ENCODE measurements around the gene SFTPD.

Gene SFTPD

DNA sequence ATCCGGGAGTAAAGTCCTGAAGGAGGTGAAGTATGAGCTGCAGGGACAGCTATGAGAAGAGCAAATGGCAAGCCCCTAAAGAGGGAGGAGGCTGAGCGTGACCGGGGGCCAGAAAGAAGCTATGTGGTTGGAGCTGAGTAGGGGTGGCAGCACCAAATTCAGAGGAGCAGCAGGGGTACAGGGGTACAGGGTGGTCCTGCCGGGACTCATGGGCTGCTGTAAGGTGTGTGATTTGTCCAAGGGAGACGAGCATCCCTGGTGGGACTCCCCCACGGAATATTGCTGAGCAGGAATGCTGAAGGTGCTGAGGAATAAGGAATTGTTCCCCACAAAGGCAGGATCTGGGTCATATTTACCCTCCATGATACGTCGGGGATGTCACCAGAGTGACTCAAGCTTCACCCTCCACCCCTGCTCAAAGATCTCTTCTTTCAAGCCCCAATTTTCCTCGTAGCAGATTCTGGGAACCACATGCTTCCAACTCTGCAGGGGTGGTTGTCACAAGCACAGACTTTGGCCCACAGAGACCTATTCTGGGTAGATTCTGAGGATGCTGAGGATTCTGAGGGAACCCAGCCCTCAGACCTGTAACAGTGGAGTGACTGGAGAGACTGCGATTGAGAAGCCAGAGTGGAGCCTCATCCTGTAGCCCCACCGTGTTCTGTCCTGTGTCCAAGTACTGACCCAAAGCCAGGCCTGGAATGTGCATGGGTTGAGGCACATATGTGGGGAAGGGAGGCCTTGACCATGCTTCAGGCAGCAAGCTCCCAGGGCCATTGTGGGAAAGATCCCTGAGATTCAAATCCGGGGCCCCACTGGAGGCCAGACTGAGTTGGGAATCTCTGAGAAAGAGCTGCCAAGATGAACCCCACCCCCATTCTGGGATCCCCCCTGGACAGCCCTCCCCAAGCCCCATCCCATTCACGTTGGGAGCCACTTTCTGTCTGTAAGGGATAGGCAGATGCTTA is 4.2 kb downstream of the SFTPD start:
- no peak for DNase-seq (ENCODE audit: low read depth)

DNA sequence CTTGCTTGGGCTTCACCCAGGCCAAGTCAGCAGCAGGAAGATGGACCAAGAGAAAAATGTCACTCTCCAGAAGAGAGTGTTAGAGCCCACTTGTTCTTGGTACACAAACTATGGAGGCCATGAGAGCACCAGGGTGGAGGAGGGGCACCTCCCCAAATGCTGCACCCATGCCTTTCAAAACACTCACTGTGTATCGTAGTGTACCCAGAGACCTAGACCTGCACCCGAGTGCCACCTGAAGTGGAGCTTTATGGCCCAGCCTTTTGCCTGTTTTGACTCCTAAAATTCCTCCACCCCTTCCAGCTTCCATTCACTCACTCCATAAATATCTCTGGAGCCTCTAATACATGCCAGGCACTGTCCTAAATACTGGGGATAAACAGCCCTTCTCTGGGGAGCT is 5.0 kb downstream of the SFTPD start:
- DNase-seq (ENCODE audit: low read depth) = no peak

DNA sequence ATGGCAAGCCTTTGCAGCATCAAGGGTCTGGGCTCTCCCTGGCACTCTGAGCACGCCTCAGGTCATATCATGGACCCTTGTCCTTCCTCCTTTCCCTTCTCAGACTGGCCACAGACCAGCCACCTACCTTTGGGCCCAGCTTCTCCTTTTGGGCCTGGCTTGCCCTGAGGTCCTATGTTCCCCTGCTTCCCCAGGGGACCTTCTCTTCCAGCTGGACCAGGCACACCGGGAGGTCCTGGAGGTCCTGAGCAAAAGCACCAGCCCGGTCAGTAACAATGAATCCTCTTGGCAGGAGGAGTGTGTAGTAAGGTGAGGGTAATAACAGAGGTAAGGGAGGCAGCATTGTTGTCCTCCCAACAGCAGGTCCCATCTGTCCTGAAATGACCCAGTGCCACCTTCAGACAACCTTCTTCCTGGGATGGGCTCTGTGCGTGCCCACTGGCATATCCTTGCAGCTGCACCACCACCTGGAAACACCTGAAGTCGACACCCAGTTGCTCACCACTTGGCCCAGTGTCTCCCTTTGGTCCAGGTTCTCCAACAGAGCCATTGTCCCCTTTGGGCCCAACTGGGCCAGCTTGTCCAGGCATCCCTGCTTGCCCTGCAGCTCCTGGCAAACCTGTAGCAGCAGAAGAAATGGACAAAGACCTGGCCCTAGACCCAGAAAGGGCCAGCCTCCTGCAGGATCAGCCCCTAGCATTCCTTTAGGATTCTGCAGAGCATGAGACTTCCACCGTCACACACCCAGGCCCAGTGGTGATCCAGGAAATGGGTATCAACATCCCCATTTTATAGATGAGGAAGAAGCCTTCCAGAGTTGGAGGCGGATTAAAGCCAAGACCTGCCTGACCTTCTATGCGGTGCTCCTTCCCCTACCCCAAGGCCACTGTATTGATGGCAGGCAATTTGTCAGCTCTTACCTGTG is 6.4 kb downstream of the SFTPD start:
- DNase-seq (ENCODE audit: low read depth) = no peak

DNA sequence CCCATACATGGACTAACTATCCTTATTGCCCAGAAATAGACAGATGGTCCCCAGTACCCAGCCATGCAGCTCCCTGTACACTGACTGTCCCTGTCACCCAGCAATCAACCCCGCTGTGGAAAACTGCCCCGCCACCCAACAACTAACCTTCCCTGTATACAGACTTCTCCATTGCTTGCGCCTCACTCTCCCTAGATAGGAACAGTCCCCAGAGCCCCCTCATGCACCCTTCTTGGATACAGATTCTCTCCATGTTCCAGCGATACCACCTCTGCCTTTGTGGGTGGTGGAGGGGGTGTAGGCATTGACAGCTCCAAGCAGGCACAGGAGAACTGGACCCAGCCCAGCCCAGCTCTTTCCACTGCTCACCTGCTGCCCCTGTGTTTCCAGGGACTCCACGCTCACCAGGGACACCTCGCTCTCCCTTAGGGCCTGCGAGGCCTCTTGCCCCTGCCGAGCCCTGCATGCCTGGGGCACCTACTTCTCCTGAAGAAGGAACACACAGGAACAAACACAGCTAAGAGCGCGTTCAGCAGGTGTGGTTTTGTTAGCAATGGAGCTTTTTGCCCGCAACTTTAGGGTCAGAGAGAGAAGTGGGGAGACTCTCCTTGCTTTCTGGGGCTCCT is 7.2 kb downstream of the SFTPD start:
- no peak for DNase-seq (ENCODE audit: low read depth)

DNA sequence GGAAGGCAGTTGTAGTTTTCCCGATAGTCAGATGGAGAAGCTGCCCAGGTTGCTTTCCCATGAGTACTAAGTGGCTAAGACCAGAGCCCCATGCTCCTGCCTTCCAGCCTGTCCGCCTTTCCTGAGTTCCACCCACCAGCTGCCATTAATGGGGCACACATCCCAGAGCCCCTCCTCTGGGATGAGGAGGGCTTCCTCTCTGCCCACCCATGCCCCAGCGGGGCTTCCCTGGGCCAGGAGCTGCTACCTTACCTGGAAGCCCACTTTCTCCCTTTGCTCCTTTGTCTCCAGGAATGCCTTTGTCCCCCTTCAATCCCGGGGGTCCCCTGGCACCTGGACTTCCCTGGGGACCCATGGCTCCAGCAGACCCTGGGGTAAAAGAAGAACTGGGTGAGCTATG is 7.8 kb downstream of the SFTPD start:
- DNase-seq (ENCODE audit: low read depth) = no peak

DNA sequence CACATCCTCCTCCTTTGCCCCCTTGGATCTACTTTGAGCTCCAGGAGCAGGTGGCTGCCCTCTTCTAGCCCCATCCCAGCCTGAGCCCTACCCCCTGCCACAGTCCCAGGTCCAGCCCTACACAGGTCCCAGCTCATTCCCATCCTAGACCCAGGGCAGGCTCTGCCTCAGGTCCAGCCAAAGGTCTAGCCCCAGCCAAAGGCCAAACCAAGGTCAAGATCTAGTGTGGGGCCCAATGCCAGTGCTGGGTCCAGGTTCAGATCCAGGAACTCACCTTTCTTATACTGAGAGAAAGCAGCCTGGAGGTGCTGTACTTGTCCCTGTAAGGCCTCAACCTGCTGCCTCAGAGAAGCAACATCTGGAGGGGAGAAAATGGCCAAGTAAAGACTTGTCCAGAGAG is 8.5 kb downstream of the SFTPD start:
- no peak for DNase-seq (ENCODE audit: low read depth)

DNA sequence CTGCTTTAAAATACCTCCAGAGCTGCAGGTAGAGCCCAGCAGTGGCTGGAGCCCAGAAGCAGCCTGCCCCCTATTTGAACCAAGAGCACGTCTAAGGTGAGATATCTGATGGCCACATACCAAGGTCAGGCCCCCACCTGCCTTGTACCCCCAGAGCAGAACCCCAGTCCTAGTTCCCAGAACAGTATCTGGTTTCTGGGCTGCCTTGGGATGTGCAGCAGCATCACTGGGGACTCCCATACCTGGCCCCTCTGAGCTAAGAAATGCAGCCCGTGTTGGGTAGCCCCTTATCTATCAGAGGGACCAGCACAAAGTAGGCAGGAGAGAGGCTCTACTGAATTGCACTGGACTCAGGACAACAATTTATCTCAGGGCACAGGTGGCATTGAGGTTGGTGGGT is 8.9 kb downstream of the SFTPD start:
- DNase-seq (ENCODE audit: low read depth) = no peak

DNA sequence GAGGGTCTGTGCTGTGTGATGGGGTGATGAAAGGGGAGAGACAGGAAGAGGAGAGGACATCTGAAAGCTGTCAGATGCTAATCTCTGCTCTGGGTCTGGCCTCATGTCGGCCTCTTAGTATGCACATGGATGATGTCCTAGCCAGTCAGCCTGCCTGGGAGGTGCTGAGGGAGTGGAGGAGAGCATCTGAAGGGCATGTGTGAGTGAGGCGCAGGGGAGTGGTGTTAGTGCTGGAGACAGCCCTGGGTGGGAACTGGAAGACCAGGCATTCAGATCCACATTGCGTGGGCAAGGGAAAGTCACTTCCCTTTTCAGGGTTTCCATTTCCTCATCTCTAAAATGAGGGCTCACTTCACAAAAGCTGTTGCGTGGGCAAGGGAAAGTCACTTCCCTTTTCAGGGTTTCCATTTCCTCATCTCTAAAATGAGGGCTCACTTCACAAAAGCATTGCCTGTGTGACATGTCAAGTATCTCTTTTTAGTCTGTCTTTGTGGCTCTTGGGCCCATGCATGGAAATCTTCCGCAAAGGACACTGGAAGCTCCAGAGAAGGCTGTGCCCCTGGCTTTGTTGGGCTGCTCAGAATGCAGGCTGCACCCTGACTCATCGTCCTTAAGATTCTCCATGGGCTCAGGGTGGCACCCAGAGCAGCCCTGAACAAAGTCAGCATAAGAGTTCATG is 10.0 kb downstream of the SFTPD start:
- peak; percentile 33 for DNase-seq (ENCODE audit: low read depth)

DNA sequence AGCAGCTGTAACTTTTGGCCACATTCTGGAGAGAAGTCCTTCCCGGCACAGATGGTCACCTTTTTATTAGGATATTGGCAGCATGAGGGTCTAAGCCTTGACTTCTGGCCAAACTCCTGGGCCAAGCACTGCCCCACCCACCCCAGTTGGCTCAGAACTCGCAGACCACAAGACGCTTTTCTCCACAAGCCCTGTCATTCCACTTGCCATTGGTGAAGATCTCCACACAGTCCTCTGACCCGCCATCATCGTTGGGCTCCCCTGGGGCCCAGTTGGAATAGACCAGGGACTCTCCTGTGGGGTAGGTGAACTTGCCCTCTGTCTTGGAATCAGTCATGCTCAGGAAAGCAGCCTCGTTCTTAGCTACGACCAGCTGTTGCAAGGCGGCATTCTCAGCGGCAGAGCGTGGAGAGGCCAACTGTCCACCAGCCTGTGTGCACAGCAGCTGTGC is 11.2 kb downstream of the SFTPD start:
- no peak for DNase-seq (ENCODE audit: low read depth)

DNA sequence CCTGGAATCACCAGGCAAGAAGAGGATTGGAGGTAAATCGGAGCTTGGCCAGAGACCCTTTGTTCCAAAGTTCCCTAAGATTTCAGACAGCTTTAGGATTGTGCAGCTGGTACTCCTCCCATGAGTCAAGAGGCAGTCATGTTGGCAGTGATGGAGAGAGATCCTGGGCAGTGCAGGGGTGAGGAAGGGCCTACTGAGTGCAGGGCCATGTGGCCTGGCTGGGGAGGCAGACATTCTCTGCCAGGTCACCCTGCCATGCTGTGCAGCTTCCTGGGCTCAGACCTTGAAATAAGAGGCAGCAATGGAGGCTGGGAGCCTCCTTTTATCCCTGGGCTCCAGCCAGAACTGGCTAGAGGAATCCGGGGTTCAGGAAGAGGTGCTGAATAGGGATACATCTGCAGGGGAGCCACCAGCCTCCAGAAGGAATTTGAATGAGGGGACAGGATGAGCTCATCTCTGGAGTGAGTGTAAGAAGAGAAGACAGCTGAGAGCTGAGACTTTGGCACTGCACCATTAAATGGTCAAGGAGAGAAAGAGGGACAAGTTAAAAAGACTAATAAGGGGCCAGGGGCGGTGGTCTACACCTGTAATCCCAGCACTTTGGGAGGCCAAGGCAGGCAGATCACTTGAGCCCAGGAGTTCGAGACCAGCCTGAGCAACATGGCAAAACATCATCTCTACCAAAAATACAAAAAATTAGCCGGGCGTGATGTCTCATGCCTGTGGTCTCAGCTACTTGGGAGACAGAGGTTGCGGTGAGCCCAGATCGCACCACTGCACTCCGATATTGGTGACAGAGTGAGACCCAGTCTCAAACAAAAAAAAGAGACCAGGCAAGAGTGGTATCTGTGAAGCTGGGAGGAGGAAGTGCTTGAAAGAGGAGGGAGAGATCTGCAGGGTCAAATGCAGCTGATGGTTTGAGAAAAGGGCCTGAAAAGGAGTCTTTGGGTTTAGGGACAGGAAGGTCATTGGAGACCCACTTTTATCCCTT is 12.0 kb downstream of the SFTPD start:
- DNase-seq (ENCODE audit: low read depth) = no peak

DNA sequence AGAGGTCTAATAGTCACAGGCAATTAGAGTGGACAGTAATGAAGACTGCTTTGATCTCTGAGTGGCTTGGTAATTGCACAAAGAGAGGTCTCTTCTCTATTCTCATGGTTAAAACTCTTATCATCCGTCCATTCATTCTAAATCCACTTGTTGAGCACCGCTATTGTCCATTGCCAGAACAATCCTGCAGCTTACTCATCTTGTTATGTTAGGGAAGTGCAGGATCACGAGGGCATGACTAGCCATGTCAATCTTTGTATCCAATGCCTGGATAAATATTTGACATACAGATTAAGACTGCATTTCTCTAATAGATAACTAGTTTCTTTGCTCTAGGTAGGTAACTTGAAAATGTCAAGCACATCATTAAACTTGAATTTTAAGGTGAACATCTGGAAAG is 14.9 kb downstream of the SFTPD start:
- no peak for DNase-seq (ENCODE audit: low read depth)

DNA sequence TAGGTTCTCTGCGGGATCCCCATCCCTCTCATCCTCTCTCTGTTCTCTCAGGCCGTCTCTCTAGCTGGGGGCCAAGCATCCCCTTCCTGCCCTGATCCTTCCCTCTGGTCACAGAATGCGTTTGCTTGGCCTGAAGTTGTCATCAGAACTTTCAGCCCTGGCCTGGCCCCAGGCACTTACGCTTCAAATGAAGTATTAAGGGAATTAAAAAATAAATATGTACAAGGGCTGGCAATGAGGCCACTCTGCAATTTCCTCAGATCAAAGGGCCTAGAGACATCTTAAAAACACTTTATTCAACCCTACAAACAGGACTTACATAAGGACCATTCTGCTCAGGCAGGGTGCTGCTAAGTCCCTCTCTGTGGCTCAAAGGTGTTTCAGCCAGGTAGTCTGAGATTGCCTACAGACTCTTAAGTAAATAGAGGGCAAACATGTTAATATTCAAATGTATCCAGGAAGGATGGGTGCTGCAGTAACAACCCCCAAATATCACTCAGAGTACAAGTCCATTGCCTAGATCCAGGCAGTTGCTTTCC is 16.0 kb downstream of the SFTPD start:
- DNase-seq (ENCODE audit: low read depth) = no peak

DNA sequence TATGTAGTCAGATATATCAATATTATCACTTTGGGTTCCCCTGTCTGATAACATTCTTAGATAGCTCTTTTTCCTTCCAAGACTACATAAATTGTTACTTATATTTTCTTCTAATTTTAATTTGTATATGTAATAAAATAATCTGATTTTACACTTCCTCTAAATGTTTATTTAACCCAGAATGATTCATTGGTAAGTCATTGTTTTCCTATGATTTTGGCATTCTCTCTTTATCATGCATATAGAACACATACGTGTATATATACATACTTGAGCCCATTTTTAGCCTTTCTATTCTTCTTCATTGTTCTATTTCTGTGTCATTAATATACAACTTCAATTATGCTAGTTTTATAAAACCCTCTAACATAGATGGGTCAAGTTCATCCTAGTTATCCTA is 16.6 kb downstream of the SFTPD start:
- DNase-seq (ENCODE audit: low read depth) = no peak

DNA sequence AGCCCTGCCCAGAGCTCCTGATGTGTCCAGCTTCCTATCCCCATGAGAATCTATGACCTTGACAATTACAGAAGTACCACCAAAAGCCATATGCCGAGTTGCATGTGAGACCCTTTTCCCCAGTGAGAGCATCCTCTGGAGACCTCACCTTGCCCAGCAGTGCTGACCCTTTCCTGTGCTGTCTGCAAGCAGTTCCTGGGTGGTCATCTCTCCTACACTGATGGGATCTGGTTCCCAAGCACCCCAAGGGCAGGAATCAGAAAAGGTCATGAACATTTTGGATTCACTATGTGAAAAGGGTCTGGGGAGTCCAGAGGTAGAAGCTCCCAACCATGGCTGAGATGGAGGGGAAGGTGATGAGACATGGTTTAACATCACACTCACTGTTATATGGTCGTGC is 18.2 kb downstream of the SFTPD start:
- DNase-seq (ENCODE audit: low read depth) = no peak

DNA sequence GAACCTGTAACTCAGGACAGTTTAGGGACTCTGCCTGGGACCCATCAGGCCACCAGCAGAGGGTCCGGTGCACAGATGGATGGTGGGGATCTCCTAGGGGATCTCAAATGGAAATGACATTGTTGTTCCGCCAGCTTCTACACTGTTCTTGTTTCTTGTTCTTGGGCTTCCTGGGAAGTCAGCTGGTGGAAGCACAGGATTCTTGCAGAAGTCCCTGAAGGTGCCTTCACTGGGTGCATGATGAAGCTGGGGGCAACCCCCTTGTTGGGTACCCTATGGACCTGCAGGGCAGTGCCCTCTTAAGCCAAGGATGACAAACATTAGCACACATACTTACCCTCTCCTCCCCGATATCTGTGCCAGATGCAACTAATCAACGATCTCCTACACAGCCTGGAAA is 18.6 kb downstream of the SFTPD start:
- no peak for DNase-seq (ENCODE audit: low read depth)

DNA sequence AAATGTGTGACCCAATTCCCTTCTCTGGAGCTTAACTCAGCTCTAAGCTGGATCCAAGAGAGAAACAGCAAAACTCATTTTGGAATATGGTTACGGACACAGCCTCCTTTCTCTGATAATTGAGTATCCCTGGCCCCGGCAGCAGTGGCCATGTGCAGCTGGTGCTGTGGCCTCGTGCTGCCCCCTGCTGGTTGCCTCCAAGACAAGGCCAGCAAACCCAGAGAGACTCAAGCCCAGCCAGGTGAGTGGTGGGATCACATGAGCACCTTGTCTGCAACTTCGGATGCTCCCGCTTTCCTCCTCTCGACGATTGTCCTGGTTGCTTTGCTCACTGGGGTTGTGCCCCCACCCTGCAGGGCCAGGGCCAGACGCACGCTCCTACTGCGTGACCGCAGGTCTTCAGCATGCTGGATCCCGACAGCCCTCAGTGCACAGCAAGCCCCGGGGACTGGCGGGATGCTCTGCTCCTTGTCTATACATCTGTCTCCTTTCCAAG is 19.4 kb downstream of the SFTPD start:
- peak; percentile 27 for DNase-seq (ENCODE audit: low read depth)

DNA sequence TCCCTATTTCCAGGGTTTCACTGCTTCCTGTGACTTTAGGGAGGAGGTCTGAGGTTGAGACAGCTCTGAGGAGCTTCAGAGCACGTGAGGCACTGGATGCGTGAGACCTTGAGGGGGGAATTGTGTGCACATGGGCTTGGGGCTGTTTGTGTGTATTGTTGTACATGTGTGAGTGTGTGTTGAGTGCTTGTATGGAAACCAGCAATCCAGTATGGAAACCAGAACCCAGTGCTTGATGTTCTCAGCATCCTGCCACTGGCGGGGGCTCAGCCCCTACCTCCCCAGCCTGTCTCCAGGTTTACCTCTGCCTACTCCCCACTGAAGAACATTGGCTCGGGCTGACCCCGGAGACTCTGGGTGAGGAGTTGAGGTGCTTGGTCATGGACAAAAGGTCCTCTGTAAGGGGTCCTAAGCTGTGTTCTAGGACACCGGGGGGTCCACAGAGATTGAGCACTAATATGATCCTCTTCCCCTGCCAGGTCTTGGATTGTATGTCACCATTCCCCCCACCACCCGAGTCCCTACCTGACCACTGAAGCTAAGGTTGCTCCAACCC is 20.8 kb downstream of the SFTPD start:
- DNase-seq (ENCODE audit: low read depth) = no peak

DNA sequence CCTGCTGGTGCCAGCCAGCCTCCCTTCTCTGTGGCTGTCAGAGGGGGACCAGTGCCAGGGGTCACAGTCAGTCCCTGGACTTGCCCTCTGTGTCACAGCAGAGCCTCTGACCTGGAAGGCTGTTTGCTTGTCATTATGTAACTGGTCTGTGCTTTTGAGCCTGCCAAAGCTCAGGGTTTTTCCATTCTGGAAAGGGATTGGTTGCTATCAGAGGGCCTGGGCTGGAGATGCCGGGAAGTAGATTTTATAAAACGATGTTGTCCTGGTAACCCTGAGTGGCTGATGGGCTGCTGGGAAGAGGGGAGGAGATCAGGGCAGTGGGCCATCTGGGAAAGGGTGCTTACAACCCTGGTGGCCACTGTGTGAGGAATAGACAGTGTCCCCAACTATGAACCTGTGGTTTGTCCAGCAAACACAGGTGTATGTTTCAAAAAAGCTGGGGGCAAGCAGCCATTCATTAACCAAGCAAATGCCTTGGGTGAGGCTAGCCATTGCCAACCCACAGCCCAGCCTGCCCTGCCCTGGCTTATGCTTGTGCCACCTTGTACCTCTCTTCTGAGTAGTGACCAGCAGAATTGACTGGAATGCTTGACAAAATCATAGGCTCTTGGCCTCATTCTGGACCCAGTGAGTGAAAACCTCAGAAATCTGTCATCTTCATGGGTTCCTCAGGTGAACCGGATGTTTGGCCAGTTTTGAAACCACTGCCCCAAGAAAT is 21.6 kb downstream of the SFTPD start:
- DNase-seq (ENCODE audit: low read depth) = no peak

DNA sequence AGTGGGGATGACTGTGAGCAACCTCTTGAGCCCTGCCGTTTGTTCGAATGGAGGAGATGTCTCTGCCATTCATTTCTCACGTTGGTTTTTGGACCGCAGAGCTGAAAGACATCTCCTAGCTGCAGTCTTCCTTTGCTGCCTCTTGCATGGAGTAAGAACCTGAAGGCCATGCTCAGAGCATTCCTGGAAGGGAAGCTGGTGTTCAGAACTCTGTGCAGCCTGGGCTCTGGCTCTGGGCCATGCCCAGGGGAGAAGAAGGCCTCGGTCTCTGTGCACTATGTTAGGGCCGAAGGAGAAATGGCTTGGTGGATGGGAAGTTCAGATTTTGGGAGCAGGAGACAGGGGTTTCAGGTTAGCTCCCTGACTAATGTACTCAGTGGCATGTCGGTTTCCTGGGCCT is 22.9 kb downstream of the SFTPD start:
- no peak for DNase-seq (ENCODE audit: low read depth)

Measured in CMK (cell line).